Activated CD4-positive, alpha-beta T cell treated with anti-CD3 and anti-CD28 coated beads for 1 hour (primary cell): ENCODE results near the gene TSPAN12.

Source experiments
- DNase-seq: peaks from one replicate; pipeline ENCODE4 v3.0.0-alpha.2; 2020

The TSPAN12 gene

GRCh38 chr7:120738816-120739215, 119.1 kb downstream of the TSPAN12 start:
- DNase-seq: no peak
